Astrocyte (in vitro differentiated cells and primary cell): ENCODE measurements around the gene LRRC34.

ENCODE experiments used
- CTCF ChIP-seq: IDR thresholded peaks from 2 replicates; pipeline ENCODE4 v1.5.1; 2011; ENCODE audit warnings: low read depth, mild to moderate bottlenecking, inconsistent platforms, low read length, moderate library complexity; ENCODE audit not compliant: insufficient read depth
- EZH2 ChIP-seq: IDR thresholded peaks from 2 replicates; pipeline ENCODE4 v1.6.1; 2012; ENCODE audit warnings: mild to moderate bottlenecking, low read length, inconsistent platforms; ENCODE audit not compliant: insufficient read depth

DNA sequence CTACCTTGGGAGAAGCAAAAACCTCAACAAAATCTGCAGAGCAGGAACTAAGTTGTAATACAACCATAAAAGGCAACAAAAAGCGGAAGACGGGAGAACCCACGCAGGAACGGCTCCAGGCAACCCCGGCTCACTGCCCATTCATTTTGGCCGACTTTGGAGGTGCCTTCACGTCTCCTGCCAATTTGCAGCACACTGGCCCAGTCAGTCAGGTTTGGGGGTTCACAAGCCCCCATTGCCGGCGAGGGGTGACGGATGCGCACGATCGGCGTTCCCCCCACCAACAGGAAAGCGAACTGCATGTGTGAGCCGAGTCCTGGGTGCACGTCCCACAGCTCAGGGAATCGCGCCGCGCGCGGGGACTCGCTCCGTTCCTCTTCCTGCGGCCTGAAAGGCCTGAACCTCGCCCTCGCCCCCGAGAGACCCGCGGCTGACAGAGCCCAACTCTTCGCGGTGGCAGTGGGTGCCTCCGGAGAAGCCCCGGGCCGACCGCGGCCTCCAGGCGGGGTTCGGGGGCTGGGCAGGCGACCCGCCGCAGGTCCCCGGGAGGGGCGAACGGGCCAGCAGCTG is 48.3 kb downstream of the LRRC34 start:
- TF ChIP-seq CTCF (no peak), EZH2 (no peak)
